ENCODE results near the gene TRMT112.

GRCh38 chr11:64294774-64295173, 22.6 kb downstream of the TRMT112 start:
- TF ChIP-seq, protein P1, sequence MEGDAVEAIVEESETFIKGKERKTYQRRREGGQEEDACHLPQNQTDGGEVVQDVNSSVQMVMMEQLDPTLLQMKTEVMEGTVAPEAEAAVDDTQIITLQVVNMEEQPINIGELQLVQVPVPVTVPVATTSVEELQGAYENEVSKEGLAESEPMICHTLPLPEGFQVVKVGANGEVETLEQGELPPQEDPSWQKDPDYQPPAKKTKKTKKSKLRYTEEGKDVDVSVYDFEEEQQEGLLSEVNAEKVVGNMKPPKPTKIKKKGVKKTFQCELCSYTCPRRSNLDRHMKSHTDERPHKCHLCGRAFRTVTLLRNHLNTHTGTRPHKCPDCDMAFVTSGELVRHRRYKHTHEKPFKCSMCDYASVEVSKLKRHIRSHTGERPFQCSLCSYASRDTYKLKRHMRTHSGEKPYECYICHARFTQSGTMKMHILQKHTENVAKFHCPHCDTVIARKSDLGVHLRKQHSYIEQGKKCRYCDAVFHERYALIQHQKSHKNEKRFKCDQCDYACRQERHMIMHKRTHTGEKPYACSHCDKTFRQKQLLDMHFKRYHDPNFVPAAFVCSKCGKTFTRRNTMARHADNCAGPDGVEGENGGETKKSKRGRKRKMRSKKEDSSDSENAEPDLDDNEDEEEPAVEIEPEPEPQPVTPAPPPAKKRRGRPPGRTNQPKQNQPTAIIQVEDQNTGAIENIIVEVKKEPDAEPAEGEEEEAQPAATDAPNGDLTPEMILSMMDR (IDR thresholded peaks at IDR 0.05; ENCODE audit: low read depth, low read length, missing input control): no peak
- TF ChIP-seq EGR1 (IDR thresholded peaks at IDR 0.05; ENCODE audit: low read depth in 2 of 2): no peak
- no peak for TF ChIP-seq SP1 (IDR thresholded peaks at IDR 0.05)
- no peak for TF ChIP-seq MAX (IDR thresholded peaks at IDR 0.05)
- TF ChIP-seq YY1 (IDR thresholded peaks at IDR 0.05): no peak
- no peak for TF ChIP-seq RAD21 (IDR thresholded peaks at IDR 0.05)
- TF ChIP-seq TAF1 (conservative IDR thresholded peaks at IDR 0.05): no peak
- no peak for TF ChIP-seq GABPA (IDR thresholded peaks at IDR 0.05 in 1 of 2, conservative IDR thresholded peaks at IDR 0.05 in 1 of 2)
- TF ChIP-seq, protein P2, sequence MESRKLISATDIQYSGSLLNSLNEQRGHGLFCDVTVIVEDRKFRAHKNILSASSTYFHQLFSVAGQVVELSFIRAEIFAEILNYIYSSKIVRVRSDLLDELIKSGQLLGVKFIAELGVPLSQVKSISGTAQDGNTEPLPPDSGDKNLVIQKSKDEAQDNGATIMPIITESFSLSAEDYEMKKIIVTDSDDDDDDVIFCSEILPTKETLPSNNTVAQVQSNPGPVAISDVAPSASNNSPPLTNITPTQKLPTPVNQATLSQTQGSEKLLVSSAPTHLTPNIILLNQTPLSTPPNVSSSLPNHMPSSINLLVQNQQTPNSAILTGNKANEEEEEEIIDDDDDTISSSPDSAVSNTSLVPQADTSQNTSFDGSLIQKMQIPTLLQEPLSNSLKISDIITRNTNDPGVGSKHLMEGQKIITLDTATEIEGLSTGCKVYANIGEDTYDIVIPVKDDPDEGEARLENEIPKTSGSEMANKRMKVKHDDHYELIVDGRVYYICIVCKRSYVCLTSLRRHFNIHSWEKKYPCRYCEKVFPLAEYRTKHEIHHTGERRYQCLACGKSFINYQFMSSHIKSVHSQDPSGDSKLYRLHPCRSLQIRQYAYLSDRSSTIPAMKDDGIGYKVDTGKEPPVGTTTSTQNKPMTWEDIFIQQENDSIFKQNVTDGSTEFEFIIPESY (IDR thresholded peaks at IDR 0.05): no peak

Data from liver (tissue), 3 donors.